ENCODE measurements around the gene RAI14. TPM values are rescaled to one million over a fixed set of nuclear protein-coding genes. Genes with fewer than 3 reads are reported as not detected.
A peak's percentile ranks its signal among the peaks of the same experiment; 100 is the strongest.

The RAI14 gene
- total RNA-seq, 6 experiments from 2014 or later: 256 to 360 (median 323) TPM

DNA sequence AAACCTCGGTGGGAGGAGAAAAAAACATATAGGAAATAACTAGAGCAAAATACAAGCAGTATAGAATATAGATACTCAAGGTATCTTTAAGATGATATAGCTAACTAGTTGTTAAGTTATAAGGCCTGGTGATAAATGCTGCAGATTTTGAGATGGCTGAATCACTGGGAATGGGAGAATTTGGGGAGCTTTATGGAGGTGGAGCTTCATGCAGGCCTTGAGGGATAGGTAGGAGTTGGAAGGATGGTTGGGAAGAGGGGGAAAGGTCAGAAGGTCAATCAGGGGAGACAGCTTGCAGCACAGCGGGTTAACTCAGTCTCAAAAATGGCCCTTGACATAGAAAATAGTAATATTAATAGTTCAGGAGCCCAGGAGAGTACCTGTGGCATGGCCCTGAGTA is 34.8 kb downstream of the RAI14 start:
- Mint-ChIP-seq H3K27ac (peak overlapping the region; percentile 56), H3K4me1 (ENCODE audit: low read depth) (peaks cover 82% of the 10 kb centered on the region), H3K4me3 (no peak overlapping the region), H3K36me3 (ENCODE audit: low read depth) (peaks cover 56% of the 10 kb centered on the region), H3K27me3 (ENCODE audit: insufficient read depth) (peaks cover 2% of the 10 kb centered on the region), H3K9me3 (no peaks in the 10 kb centered on the region)
- TF ChIP-seq, protein P1, sequence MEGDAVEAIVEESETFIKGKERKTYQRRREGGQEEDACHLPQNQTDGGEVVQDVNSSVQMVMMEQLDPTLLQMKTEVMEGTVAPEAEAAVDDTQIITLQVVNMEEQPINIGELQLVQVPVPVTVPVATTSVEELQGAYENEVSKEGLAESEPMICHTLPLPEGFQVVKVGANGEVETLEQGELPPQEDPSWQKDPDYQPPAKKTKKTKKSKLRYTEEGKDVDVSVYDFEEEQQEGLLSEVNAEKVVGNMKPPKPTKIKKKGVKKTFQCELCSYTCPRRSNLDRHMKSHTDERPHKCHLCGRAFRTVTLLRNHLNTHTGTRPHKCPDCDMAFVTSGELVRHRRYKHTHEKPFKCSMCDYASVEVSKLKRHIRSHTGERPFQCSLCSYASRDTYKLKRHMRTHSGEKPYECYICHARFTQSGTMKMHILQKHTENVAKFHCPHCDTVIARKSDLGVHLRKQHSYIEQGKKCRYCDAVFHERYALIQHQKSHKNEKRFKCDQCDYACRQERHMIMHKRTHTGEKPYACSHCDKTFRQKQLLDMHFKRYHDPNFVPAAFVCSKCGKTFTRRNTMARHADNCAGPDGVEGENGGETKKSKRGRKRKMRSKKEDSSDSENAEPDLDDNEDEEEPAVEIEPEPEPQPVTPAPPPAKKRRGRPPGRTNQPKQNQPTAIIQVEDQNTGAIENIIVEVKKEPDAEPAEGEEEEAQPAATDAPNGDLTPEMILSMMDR (IDR thresholded peaks at IDR 0.05): no peak
- DNase-seq: no peak

DNA sequence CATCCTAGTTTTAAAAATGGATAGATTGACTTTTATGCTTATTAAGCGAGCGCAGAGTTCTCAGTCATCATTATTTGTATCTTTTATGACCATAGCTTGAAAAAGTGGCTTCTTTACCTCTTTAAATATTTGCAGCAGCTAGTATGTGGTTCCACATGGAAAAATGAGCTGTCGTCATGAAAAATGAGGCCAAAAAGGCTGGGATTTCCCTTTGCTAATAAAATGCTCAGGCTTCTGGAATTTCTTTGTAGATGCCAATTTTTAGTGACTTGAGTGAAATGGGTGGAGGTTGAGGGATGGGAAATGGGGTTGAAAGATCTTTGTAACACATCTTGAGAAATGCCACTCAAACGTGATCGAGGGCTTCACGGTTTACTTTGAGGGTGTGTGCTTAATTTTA is 35.2 kb downstream of the RAI14 start:
- Mint-ChIP-seq H3K27me3 (ENCODE audit: insufficient read depth) (peaks cover 2% of the 10 kb centered on the region), H3K27ac (peak overlapping the region; percentile 66), H3K4me1 (ENCODE audit: low read depth) (peaks cover 78% of the 10 kb centered on the region), H3K36me3 (ENCODE audit: low read depth) (peaks cover 54% of the 10 kb centered on the region), H3K9me3 (no peaks in the 10 kb centered on the region), H3K4me3 (no peak overlapping the region)
- peak; percentile 36 for DNase-seq
- TF ChIP-seq, protein P1 (IDR thresholded peaks at IDR 0.05): no peak

DNA sequence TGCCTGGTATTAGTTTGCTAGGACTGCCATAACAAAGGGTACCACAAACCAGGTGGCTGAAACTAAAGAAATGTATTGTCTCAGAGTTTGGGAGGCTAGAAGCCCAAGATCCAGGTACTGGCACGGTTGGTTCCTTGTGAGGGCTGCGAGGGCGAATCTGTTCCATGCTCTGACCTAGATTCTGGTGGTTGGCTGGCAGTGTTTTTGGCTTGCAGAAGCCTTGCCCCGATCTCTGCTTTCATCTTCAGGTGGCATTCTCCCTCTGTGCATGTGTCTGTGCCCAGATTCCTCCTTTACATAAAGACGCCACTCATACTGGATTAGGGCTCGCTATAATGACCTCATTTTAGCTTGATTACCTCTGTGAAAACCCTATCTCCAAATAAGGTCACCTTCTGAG is 36.7 kb downstream of the RAI14 start:
- DNase-seq: no peak
- Mint-ChIP-seq H3K4me3 (no peak overlapping the region), H3K9me3 (no peaks in the 10 kb centered on the region), H3K4me1 (ENCODE audit: low read depth) (peaks cover 64% of the 10 kb centered on the region), H3K36me3 (ENCODE audit: low read depth) (peaks cover 51% of the 10 kb centered on the region), H3K27me3 (ENCODE audit: insufficient read depth) (peaks cover 1% of the 10 kb centered on the region), H3K27ac (peak overlapping the region; percentile 70; the same call in 1 of the 2 replicates)
- TF ChIP-seq, protein P1 (IDR thresholded peaks at IDR 0.05): no peak

DNA sequence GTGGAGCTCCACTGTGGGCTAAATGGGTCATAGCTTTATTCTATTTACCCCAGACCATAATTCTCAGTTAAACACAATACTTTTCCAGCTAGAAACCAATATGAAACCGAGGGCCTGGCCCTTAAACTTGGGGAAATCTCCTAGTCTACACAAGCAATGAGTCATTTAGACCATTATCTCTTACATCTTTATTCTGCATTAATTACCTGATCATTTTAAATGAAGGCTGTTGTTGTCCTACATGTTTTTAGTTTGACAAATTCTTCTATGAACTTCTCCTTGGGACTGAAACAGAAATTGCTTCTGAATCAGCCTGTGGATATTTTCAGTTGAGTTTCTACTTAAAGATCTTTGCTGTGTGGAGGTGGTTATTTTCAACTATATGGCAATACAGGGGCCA is 37.9 kb downstream of the RAI14 start:
- H3K27me3 Mint-ChIP-seq (ENCODE audit: insufficient read depth): no peaks in the 10 kb centered on the region; the same call in none of the 2 replicates
- H3K36me3 Mint-ChIP-seq (ENCODE audit: low read depth): peaks cover 50% of the 10 kb centered on the region
- peak overlapping the region; percentile 70 for H3K27ac Mint-ChIP-seq
- H3K9me3 Mint-ChIP-seq: no peaks in the 10 kb centered on the region
- peak overlapping the region; percentile 47; the same call in 1 of the 2 replicates for H3K4me3 Mint-ChIP-seq
- peaks cover 63% of the 10 kb centered on the region for H3K4me1 Mint-ChIP-seq (ENCODE audit: low read depth)
- TF ChIP-seq, protein P1 (IDR thresholded peaks at IDR 0.05): no peak
- no peak for DNase-seq

DNA sequence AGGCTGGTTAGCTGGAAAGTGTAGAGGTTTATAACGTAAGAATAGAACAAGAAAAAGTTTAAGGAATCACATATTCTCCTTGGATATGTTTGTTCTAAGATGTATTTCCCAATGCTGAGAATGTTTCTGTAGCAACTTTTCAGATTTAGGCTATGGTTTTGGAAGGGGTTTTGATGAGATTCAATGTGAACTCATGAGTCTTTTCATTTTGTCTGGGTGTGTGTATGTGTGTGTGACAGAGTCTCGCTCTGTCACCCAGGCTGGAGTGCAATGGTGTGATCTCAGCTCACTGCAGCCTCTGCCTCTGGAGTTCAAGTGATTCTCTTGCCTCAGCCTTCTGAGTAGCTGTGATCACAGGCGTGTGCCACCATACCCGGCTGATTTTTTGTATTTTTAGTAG is 38.6 kb downstream of the RAI14 start:
- TF ChIP-seq, protein P1 (IDR thresholded peaks at IDR 0.05): no peak
- peak overlapping the region; percentile 70 for H3K27ac Mint-ChIP-seq
- H3K4me1 Mint-ChIP-seq (ENCODE audit: low read depth): peaks cover 70% of the 10 kb centered on the region
- H3K9me3 Mint-ChIP-seq: no peaks in the 10 kb centered on the region
- no peaks in the 10 kb centered on the region; the same call in none of the 2 replicates for H3K27me3 Mint-ChIP-seq (ENCODE audit: insufficient read depth)
- H3K36me3 Mint-ChIP-seq (ENCODE audit: low read depth): peaks cover 57% of the 10 kb centered on the region
- H3K4me3 Mint-ChIP-seq: peak overlapping the region; percentile 47
- no peak for DNase-seq

Data from HFFc6 (cell line).